22Rv1 (cell line): ENCODE measurements around the gene RNF125.

Source experiments
- ZFX ChIP-seq: fragments of 450-650 bp; IDR thresholded peaks from 2 replicates; pipeline ENCODE4 v1.6.1; 2017; ENCODE audit warnings: antibody characterized with exemption, borderline replicate concordance
- TF ChIP-seq, protein P1 (sequence below): fragments of 450-650 bp; IDR thresholded peaks from 2 replicates; pipeline ENCODE4 v1.5.1; 2017; ENCODE audit warnings: mild to moderate bottlenecking

DNA sequence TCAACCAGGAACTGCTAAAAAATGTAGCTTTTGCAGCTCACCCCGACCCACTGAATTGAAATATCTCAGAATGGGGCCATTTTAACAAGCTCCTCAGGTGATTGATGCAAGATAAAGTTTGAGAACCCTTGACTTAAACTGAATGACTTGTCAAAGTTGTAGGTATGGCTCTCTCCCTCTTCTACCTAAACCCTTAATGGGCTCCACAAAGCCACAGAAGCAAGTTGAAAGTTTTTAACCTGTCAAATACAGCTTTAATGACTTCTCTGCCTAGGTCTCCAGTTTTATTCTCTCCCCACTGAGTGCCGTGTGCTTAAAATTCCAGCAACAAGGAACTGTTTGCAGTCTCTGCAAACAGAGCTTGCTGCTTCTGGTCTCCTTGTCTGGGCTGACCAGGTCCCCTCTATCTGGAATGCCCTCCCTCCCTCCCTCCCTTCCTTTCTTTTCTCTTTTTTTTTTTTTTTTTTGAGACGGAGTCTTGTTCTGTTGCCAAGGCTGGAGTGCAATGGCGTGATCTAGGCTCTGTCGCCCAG, 19.7 kb upstream of the RNF125 start:
- TF ChIP-seq, protein P1, sequence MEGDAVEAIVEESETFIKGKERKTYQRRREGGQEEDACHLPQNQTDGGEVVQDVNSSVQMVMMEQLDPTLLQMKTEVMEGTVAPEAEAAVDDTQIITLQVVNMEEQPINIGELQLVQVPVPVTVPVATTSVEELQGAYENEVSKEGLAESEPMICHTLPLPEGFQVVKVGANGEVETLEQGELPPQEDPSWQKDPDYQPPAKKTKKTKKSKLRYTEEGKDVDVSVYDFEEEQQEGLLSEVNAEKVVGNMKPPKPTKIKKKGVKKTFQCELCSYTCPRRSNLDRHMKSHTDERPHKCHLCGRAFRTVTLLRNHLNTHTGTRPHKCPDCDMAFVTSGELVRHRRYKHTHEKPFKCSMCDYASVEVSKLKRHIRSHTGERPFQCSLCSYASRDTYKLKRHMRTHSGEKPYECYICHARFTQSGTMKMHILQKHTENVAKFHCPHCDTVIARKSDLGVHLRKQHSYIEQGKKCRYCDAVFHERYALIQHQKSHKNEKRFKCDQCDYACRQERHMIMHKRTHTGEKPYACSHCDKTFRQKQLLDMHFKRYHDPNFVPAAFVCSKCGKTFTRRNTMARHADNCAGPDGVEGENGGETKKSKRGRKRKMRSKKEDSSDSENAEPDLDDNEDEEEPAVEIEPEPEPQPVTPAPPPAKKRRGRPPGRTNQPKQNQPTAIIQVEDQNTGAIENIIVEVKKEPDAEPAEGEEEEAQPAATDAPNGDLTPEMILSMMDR: no peak
- no peak for TF ChIP-seq ZFX
